HepG2 (cell line): ENCODE results near the gene MMS19.

Experiments
- AKAP8 ChIP-seq: sonication (generic); formaldehyde crosslinking; IDR thresholded peaks from 2 replicates; pipeline ENCODE4 v1.5.1; 2020; ENCODE audit warnings: mild to moderate bottlenecking, missing genetic modification reagents
- IKZF1 ChIP-seq: fragments of 450-650 bp; IDR thresholded peaks from 2 replicates; pipeline ENCODE4 v1.7.1; 2016
- REST ChIP-seq, 2 experiments: IDR thresholded peaks; 2 replicates each; pipeline ENCODE4 v1.6.1; 2011 to 2012; ENCODE audit warnings: low read length in 2 of 2, borderline replicate concordance in 1 of 2, low read depth in 1 of 2, mild to moderate bottlenecking in 1 of 2, moderate library complexity in 1 of 2
- SIN3A ChIP-seq: IDR thresholded peaks from 2 replicates; pipeline ENCODE4 v1.6.1; 2011; ENCODE audit warnings: low read depth, mild to moderate bottlenecking, control low read depth, low read length, borderline replicate concordance
- ZBTB26 ChIP-seq: IDR thresholded peaks from 2 replicates; pipeline ENCODE4 v1.6.1; 2016; ENCODE audit warnings: missing compliant biosample characterization, missing genetic modification reagents, borderline replicate concordance

- TF ChIP-seq AKAP8 (CRISPR knock-in tag) (no peak), ZBTB26 (CRISPR knock-in tag) (no peak), IKZF1 (no peak), REST (IDR thresholded peaks at IDR 0.05; ENCODE audit: borderline replicate concordance in 1 of 2, low read depth in 1 of 2, low read length in 2 of 2) (no peak), SIN3A (no peak)
These were observed 17.2 kb downstream of the MMS19 start for GRCh38 chr10:97481071-97481470.
